T-helper 1 cell treated with Interleukin-12 subunit alpha and Interleukin-12 subunit beta and Interleukin-4 antibody, amounts not matched to agents 30 μg/mL and 1 μg/mL, for 36 hours (primary cell): ENCODE measurements around the gene CTNND2.

Experiments used
- H3K27ac Mint-ChIP-seq: one replicate; pipeline ENCODE4 v1.8.0; 2021; ENCODE audit warnings: mild to moderate bottlenecking, mixed read lengths
- H3K27me3 Mint-ChIP-seq: one replicate; pipeline ENCODE4 v1.8.0; 2021; ENCODE audit warnings: low read depth, mixed read lengths
- H3K36me3 Mint-ChIP-seq: one replicate; pipeline ENCODE4 v1.8.0; 2021; ENCODE audit warnings: low read depth, mixed read lengths
- H3K4me1 Mint-ChIP-seq: one replicate; pipeline ENCODE4 v1.8.0; 2021; ENCODE audit warnings: low read depth, mixed read lengths
- H3K4me3 Mint-ChIP-seq: one replicate; pipeline ENCODE4 v1.8.0; 2021; ENCODE audit warnings: mild to moderate bottlenecking, moderate library complexity, mixed read lengths
- H3K9me3 Mint-ChIP-seq: one replicate; pipeline ENCODE4 v1.8.0; 2021; ENCODE audit warnings: mixed read lengths

CTNND2 gene

DNA sequence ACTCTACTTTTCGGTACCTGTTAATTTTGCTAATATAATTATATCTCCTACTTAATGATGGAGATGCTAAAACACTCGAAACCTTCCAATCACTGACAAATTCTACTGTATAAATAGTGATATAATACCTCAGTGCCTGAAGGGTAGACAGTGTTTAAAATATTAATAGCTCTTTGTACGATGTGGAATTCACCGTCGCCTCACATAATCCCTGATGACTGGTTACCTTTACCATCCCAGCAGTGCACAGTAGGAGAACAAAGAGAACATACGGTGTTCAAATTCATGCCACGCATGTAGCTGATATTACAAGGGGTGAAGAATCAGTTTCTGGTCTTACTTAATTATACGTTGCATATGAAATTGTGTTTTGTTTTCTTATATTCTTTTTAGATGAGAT is 506.7 kb downstream of the CTNND2 start:
- Mint-ChIP-seq H3K27ac (no peak overlapping the region), H3K36me3 (no peaks in the 10 kb centered on the region), H3K27me3 (no peaks in the 10 kb centered on the region), H3K4me3 (no peak overlapping the region), H3K9me3 (no peaks in the 10 kb centered on the region), H3K4me1 (no peaks in the 10 kb centered on the region)

DNA sequence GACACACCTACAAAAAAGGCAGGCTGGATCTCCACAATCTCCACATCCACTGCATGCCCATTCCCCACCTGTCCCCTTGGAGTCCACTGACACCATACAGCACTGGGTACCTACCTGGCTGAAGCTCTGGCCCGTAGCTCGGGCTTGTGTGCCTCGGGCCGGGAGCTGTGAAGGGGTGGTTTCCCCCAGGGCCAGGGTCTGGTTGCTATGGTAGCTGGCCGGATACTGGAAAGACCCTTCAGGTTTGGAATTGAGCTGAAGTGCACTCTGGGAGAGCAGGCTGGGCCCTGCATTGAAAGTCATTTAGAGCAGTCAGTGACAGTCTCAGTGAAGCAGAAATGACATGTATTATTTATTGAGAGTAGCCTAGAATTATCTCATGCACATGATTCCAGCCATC is 507.3 kb downstream of the CTNND2 start:
- Mint-ChIP-seq H3K27me3 (no peaks in the 10 kb centered on the region), H3K9me3 (no peaks in the 10 kb centered on the region), H3K36me3 (no peaks in the 10 kb centered on the region), H3K27ac (no peak overlapping the region), H3K4me3 (no peak overlapping the region), H3K4me1 (no peaks in the 10 kb centered on the region)

DNA sequence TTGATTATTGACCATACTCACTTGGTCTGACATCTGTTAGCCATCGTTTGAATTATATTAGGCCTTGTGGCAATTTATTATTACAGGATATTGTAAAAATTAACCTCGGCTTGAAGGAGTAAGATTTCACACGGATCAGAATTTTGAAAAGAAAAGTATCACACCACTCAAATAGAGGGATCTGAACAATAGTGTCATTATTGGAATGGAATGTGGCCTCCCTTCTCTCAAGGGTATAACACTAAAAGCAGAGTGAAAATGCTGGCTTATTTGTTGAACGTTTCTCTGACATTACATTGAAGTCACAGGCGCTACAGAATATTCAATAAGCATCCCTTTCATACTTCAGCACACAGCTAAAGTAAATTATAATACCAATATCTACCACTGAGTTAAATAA is 509.3 kb downstream of the CTNND2 start:
- Mint-ChIP-seq H3K36me3 (no peaks in the 10 kb centered on the region), H3K4me1 (no peaks in the 10 kb centered on the region), H3K27me3 (no peaks in the 10 kb centered on the region), H3K9me3 (no peaks in the 10 kb centered on the region), H3K27ac (no peak overlapping the region), H3K4me3 (no peak overlapping the region)

DNA sequence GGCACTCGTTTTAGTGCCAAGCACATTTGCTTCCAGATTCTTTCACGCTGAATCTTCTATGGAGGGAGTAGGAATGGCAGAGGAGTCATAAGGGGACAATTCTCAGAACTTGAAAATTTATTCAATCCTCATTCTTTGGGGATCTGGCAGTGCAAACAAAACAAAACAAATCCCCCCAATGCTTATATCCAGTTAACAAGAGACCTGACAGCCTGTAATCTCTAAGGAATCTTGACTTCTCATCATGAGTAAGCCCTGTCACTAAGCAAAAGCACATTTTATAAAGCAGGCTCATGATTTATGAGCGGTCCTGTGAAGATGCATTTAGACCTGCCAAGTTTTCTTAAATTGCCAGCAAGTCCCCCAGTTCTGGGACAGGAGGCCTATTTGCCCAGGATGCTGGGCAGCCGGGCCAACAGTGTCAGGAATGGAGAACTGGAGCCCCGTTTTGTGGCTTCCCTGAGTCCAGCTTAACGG is 513.9 kb downstream of the CTNND2 start:
- Mint-ChIP-seq H3K4me3 (no peak overlapping the region), H3K27ac (no peak overlapping the region), H3K9me3 (no peaks in the 10 kb centered on the region), H3K4me1 (no peaks in the 10 kb centered on the region), H3K36me3 (no peaks in the 10 kb centered on the region), H3K27me3 (peaks cover 13% of the 10 kb centered on the region)

DNA sequence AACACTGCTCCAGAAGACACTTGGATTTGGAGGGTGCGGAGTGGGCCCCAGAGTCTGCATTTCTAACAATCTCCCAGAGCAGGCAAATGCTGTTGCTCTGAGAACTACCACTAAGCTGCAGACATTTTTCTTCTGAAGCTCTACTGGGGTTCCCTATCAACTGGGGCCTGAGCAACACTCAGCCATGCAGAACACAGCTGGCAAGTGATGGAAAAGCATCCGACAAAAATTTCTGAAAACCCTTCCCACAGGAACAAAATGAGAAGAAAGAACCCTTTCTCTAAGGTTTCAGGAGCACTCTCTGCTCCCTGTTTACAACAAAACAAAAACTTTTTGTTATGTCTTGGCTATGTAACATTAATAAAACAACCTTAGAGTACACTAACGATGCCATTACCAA is 516.9 kb downstream of the CTNND2 start:
- no peaks in the 10 kb centered on the region for H3K9me3 Mint-ChIP-seq
- H3K4me1 Mint-ChIP-seq: no peaks in the 10 kb centered on the region
- no peaks in the 10 kb centered on the region for H3K36me3 Mint-ChIP-seq
- H3K27me3 Mint-ChIP-seq: peaks cover 32% of the 10 kb centered on the region
- H3K27ac Mint-ChIP-seq: no peak overlapping the region
- H3K4me3 Mint-ChIP-seq: no peak overlapping the region

DNA sequence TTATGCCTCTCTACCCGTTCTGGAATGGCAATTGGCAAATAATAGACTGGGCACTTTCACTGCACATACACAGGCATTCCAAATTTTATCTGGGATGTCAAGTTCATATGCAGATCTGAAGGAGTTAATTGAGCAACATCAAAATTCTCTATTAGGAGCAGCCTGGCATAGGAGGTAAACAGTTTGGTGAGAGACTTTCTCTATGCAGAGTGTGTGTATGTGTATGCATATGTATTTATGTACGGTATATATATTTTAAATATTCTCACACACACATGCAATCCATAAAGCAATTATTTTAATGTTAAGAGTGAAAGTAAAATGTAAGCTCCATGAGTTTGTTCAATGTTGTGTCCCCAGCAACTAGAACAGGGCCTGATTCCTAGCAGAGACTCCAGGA is 517.8 kb downstream of the CTNND2 start:
- H3K4me3 Mint-ChIP-seq: no peak overlapping the region
- H3K27me3 Mint-ChIP-seq: peaks cover 37% of the 10 kb centered on the region
- no peaks in the 10 kb centered on the region for H3K36me3 Mint-ChIP-seq
- H3K4me1 Mint-ChIP-seq: no peaks in the 10 kb centered on the region
- H3K27ac Mint-ChIP-seq: no peak overlapping the region
- H3K9me3 Mint-ChIP-seq: no peaks in the 10 kb centered on the region

DNA sequence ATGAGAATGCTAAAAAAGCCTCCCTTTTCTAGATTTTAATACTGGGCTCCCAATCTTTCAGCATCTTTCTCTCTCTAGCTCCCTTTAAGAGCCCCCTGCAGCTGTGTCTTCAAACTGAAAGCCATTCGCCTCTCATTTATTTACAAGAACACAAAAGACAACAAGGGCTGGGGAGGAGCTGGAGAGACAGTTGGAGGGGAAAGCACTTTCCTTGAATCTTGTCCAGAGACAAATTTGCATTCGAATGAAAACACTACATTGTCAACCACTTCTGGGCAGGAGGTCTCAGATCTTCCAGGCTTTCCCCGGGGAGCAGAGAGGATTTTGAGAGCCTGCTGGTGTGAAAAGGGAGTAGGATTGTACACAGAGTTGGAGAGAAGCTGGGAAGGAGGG is 518.3 kb downstream of the CTNND2 start:
- H3K27ac Mint-ChIP-seq: no peak overlapping the region
- H3K9me3 Mint-ChIP-seq: no peaks in the 10 kb centered on the region
- peaks cover 37% of the 10 kb centered on the region for H3K27me3 Mint-ChIP-seq
- H3K4me3 Mint-ChIP-seq: no peak overlapping the region
- no peaks in the 10 kb centered on the region for H3K36me3 Mint-ChIP-seq
- no peaks in the 10 kb centered on the region for H3K4me1 Mint-ChIP-seq

DNA sequence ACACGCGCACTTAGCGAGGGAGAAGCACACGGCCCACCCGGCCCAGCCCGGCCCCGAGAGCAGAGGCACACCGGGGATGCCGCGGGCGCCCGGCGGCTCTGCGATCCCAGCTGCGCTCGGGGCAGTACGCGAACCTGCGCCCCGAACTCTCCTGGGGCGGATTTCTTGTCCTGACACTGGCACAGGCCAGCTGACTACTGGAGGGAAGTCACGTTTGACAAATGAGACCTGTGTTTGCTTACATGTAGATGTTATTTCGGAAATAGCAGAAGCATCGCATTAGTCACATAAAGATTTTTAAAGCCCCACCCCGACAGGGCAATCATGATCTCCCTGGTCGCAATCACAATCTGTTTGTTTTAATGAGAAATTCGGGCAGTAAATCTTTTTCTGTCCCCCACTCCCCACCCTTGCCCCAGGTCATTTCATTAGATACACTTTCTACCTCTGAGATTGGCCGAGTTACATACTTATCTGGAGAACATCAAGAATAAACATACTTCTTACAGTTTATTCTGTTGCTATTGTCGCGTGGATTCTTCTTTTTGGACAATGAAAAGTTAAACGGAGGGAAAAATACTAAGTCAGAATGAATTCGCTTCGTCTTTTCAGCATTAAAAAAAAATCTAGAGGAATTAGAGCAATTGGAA is 518.9 kb downstream of the CTNND2 start:
- H3K27me3 Mint-ChIP-seq: peaks cover 37% of the 10 kb centered on the region
- H3K4me3 Mint-ChIP-seq: no peak overlapping the region
- H3K9me3 Mint-ChIP-seq: no peaks in the 10 kb centered on the region

DNA sequence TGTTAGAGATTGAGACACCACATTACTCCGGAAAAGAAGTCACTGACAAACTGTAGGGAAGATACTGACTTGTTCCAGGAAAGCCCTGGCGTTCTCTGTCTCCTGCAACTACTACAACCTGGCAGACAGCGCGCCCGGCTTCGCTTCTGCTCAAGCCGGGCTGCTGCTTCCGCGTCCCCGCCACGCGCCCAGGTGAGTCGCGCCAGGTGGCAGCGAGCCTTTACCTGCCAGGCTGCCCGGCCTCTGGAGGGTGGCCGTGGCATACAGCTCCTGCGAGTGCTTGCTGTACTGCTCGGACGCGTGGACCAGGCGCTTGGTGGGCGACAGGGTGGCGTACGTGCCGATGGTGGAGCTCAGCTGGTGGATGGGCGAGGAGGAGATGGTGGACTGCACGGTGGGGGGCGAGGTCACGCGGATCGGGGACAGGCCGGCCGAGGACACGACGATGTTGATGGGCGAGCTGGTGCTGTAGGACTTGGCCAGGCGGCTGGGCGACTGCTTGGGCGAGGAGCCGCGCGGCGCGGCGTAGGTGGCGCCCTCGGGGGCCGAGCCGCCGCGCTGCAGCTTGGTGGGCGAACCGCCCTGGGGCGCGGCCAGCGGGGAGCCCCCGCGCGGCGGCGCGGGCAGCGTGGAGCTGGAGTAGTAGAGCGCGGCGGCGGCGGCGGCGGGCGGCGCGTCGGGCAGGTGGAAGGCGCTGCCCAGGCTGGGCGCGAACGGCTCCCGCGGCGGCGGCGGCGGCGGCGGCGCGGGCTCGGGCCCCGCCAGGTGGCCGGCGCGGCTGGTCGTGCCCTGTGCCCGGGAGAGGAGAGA is 519.6 kb downstream of the CTNND2 start:
- no peaks in the 10 kb centered on the region for H3K4me1 Mint-ChIP-seq
- H3K27me3 Mint-ChIP-seq: peaks cover 37% of the 10 kb centered on the region
- no peaks in the 10 kb centered on the region for H3K9me3 Mint-ChIP-seq
- H3K36me3 Mint-ChIP-seq: no peaks in the 10 kb centered on the region
- no peak overlapping the region for H3K27ac Mint-ChIP-seq
- H3K4me3 Mint-ChIP-seq: no peak overlapping the region

More for the DNA sequence above, 518.9 kb downstream of the CTNND2 start:
- H3K27ac Mint-ChIP-seq: no peak overlapping the region
- no peaks in the 10 kb centered on the region for H3K4me1 Mint-ChIP-seq
- no peaks in the 10 kb centered on the region for H3K36me3 Mint-ChIP-seq

DNA sequence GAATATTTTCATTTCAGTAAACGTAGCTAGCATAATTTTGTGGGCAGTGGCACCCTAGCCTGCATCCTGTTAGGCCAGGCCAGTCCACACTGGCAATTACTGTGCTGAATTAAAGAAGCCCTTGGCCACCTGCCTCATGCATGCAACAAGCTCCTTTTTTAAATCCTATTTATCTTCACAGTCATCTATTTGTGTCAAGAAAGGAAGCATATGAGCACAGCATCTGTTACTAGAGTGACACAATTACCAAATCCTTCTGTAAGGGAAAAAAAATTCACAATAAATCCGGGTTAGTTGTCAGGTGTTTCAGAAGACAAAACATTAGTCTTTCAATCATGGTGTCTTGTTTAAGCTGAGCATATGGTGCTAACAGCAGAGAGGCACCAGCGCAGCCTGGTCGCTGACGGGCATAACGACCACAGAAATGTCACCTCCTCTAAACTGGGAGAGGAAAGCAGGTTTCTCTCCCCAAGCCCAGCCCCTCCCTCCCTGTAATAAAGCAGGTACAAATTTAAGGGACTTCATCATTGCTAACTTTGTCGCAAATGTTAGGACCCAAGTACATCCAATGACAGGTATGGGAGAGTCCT is 520.6 kb downstream of the CTNND2 start:
- Mint-ChIP-seq H3K36me3 (no peaks in the 10 kb centered on the region), H3K27me3 (peaks cover 37% of the 10 kb centered on the region), H3K9me3 (no peaks in the 10 kb centered on the region), H3K4me3 (no peak overlapping the region), H3K27ac (no peak overlapping the region), H3K4me1 (no peaks in the 10 kb centered on the region)

DNA sequence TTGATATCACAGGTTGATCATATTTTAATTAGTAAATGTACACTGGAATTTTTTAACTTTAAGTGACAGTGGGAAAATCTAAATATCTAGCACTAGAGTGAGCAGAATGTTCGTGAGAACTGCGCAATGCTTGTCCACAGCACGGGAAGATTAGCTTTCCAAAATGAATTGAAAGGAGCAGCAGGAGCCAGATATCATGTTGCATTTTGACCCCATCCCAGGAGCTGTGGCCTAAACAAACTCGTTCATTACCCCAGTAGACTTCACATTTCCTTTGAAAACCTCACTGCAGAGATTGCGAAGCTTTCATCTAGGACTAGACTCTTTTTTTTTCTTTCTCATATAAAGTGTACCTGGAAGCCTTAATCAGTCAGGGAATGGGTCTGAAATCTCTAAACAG is 525.8 kb downstream of the CTNND2 start:
- Mint-ChIP-seq H3K4me3 (no peak overlapping the region), H3K4me1 (no peaks in the 10 kb centered on the region), H3K27me3 (peaks cover 11% of the 10 kb centered on the region), H3K9me3 (no peaks in the 10 kb centered on the region), H3K27ac (no peak overlapping the region), H3K36me3 (no peaks in the 10 kb centered on the region)

DNA sequence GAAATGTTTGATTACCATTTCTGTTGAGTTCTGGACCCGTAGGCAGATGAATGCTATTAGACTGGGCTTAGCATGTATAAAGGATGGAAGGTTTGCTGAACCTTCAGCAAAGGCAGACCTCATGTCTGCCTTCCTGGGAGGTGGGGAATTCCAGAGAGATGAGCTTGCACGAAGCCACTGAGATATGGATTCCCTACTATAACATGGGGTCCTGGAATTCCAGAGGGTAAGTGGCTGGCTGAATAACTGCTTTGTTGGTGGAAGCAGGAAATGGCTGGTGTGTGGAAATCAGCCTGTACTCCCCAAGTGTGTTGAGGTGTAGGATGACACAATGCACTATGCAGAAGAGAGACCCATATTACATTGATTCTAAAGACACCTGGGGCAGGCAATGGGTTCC is 526.4 kb downstream of the CTNND2 start:
- Mint-ChIP-seq H3K36me3 (no peaks in the 10 kb centered on the region), H3K27me3 (peaks cover 6% of the 10 kb centered on the region), H3K27ac (no peak overlapping the region), H3K9me3 (no peaks in the 10 kb centered on the region), H3K4me3 (no peak overlapping the region), H3K4me1 (no peaks in the 10 kb centered on the region)

DNA sequence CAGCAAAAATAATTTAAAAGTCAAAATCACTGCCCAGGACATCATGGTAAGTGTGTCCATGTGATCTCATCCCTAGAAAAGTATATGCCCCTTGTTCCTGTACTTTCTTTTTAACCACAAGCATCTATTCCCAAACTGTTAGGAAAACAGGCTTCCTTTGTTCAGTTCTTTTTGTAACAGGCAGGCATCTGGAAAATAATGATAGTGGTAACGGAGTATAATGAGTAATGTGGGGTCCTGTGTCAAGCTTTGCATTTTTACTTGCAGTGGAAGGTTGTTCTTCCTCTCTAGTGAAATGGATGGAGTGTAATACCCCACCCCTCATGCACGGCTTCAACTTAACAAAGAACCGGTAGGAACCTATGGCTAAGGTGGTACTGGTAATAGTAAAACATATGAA is 532.1 kb downstream of the CTNND2 start:
- H3K4me3 Mint-ChIP-seq: no peak overlapping the region
- H3K9me3 Mint-ChIP-seq: no peaks in the 10 kb centered on the region
- no peaks in the 10 kb centered on the region for H3K4me1 Mint-ChIP-seq
- H3K27me3 Mint-ChIP-seq: no peaks in the 10 kb centered on the region
- H3K36me3 Mint-ChIP-seq: no peaks in the 10 kb centered on the region
- no peak overlapping the region for H3K27ac Mint-ChIP-seq

DNA sequence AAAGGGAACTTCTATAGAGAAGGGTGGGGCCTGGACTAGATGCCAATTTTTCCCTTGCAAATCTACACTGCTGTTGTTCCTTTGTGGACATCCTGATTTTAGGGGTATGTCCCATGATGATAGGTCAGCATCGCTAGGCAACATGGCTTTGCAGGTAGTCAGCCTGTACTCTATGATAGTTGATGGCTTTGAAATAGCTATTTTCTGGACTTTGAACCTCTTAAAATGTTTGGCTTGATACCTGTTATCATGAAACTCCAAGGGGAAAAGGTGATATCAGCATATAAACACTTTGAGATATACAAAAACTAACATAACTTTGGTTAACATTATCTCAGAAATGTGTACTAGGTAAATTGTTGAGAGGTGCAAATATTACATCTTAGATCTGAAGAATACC is 533.2 kb downstream of the CTNND2 start:
- Mint-ChIP-seq H3K4me1 (no peaks in the 10 kb centered on the region), H3K27ac (no peak overlapping the region), H3K27me3 (no peaks in the 10 kb centered on the region), H3K4me3 (no peak overlapping the region), H3K36me3 (no peaks in the 10 kb centered on the region), H3K9me3 (no peaks in the 10 kb centered on the region)

DNA sequence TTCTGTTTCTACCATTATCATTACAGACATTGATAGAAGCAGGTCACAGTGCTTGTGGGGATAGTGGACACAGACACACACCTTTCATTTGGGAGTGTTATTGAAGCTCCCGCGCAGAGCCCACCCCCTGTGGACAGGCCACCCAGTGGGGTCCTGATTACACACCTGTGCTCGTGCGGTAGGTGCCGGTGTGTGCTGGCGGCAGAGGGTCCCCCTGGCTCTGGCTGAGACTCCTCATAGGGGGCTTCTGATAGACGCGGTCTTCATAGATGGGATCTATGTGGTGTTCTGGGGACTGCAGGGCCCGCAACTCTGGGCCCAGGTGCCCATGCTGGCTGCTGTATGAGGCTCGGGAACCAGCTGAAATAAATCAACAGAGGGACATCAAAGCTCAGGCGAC is 539.7 kb downstream of the CTNND2 start:
- no peaks in the 10 kb centered on the region for H3K9me3 Mint-ChIP-seq
- H3K4me1 Mint-ChIP-seq: no peaks in the 10 kb centered on the region
- no peaks in the 10 kb centered on the region for H3K36me3 Mint-ChIP-seq

More for the DNA sequence above, 539.7 kb downstream of the CTNND2 start:
- no peak overlapping the region for H3K4me3 Mint-ChIP-seq
- no peak overlapping the region for H3K27ac Mint-ChIP-seq
- H3K27me3 Mint-ChIP-seq: no peaks in the 10 kb centered on the region
